Activated CD4-positive, CD25-positive, alpha-beta regulatory T cell treated with anti-CD3 and anti-CD28 coated beads, Interleukin-2, amount 50 U/mL, for 16 hours (primary cell): Measurements from ENCODE around the gene LCA5L.
"Not testable (repeated sequence)": the region's sequence is repeated elsewhere in the genome, so short reads cannot be mapped to it uniquely, and the experiment has no call there.

Experiments used
- DNase-seq: peaks from one replicate; pipeline ENCODE4 v3.0.0-alpha.2; 2020; ENCODE audit warnings: low read depth, low spot score

Gene LCA5L

GRCh38 chr21:39451332-39452206 is 6.0 kb upstream of the LCA5L start, which contains the start of gene SH3BGR:
Gene SH3BGR, plus strand, starts transcription at chr21:39451970. Its CDS starts 127 bp downstream, at chr21:39452097.
- DNase-seq: no peak

- no peak for DNase-seq
Measured at GRCh38 chr21:39447264-39447663, 1.7 kb upstream of the LCA5L start.

DNA sequence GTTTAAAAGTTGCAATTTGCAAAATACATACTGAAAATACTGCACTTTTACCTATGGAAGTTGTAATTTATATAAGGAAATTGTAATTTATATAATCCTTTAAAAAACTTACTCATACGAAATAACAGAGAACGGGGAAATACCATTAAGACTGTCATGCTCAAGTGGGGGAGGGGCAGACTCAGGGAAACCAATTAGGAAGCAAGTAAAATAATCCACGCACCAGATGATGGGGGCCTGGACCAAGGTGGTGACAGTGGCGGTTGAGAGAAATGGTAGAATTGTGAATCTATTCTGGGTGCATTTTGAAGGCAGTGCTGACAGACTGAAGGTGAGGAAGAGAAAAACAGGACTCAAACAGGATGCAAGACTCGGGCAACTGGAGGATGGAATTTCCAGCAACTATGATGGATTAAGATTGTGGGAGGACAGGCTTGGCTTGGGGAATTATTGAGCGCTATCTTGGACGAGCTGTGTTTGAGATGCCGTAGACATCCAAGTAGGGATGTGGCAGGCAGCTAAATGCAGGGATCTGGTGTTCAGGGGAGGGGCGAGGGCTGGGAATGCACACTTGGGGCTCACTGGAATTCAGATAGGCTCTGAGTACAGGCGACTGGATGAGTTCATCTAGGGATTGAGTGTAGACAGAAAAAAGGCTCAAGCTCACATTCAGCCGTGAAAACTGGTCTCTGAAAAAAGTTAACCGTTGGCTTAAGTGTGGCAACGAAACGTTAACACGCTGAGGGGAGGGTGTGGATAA is 977 bp downstream of the LCA5L start:
- DNase-seq: no peak

- DNase-seq: no peak
Measured at GRCh38 chr21:39441502-39442475, 3.8 kb downstream of the LCA5L start.

DNA sequence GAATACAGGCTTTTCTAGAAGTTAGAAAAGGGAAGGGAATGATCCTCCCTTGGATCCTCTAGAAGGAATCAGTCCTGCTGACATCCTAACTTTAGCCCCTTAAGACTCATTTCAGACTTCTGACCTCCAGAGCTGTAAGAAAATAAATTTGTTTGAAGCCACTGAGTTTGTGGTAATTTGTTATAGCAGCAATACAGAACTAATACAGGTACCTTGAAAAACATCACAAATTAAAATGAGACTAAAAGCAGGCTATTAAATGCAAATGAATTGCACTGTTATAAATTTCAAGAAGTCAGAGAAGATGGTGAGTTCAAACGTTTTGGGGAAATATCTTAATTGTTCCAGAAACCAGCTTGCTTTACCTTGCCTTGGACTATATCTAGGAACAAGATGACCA is 6.3 kb downstream of the LCA5L start:
- no peak for DNase-seq

DNA sequence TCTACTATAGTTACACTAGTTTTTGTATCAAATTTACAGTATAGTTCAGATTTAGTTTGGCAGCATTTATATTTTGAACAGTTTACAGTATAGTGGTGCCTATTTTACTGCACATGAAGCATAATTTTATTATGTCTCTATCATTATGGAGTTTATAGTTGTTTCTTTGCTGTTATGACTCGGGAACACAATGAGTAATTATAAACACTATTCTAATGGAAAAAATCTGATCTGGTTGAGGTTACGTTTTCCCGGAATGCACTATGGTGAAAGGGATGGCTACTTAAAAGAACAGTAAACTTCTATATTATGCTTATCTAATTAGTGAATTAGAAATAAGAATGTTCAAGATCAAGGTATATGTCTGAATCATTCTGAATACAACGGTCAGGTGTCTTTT is 10.6 kb downstream of the LCA5L start:
- DNase-seq: no peak

DNA sequence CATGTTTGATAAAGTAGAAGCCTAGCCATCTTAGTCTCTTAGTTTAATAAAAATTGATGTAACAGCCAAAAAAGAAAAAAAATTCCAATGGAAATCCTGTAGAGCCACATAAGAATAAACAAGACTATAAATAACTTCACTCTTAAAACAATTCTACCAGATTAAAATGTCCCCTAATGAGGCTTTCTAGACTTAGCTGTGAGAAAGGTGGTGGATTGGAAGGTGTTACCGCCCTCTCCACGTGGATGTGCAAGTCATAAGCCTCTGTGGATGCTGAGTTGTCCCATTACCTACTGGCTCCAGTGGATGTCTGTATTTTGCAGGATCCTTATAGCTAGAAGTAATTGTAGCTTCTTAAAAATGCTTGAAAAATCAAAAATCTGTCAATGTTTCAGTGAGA is 14.6 kb downstream of the LCA5L start:
- no peak for DNase-seq

DNA sequence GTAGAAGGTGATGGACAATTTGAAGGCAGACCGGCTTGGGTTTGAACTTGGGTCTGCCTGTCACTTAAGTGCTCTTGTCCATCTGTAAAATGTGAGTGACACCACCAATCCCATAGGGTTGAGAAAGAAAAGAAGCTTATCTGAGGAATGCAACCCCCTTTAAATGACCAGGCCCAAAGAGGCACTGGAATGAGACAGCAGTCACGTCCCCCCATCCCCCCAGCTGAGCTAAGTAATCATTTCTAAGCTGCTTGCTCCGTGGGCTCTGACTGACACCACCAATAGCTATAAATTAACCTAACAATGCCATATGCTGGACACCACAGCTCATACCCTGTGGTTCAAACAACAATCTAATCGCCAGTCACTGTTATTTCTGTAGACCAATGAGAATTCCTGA is 15.1 kb downstream of the LCA5L start:
- no peak for DNase-seq

DNA sequence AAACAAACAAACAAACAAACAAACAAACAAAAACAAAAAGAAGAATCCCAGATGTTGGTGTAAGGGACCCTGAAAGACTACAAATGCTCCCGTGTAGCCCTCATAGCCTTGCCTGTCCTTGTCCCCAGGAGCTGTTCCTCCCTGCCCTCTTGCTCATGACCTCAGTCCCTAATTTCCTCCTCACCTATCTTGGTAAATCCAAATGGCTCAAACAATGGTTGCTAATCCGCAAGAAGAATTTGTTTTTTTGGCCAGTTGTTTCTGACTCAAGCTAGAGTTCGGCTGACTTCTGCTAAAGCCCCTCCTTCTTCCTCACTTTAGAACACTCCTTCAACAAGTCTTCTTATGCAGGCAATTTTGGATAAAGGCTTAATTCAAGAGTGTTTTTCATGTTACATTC is 15.6 kb downstream of the LCA5L start:
- DNase-seq: no peak

DNA sequence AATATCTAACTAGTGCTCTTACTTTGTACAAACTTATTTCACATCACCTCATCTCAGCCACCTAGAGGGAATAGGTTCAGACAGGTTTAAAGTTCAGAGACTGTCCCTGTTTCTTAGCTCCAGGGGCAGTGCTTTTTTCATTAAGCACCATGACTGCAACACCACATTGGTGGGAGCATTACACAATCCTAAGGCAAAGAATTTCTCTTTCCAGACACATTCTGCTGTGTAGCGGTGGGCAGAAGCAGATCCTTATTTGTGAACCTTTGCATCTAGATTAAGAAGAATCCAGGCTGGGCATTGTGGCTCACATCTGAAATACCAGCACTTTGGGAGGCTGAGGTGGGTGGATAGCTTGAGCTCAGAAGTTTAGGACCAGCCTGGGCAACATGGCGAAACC is 16.1 kb downstream of the LCA5L start:
- DNase-seq: no peak

DNA sequence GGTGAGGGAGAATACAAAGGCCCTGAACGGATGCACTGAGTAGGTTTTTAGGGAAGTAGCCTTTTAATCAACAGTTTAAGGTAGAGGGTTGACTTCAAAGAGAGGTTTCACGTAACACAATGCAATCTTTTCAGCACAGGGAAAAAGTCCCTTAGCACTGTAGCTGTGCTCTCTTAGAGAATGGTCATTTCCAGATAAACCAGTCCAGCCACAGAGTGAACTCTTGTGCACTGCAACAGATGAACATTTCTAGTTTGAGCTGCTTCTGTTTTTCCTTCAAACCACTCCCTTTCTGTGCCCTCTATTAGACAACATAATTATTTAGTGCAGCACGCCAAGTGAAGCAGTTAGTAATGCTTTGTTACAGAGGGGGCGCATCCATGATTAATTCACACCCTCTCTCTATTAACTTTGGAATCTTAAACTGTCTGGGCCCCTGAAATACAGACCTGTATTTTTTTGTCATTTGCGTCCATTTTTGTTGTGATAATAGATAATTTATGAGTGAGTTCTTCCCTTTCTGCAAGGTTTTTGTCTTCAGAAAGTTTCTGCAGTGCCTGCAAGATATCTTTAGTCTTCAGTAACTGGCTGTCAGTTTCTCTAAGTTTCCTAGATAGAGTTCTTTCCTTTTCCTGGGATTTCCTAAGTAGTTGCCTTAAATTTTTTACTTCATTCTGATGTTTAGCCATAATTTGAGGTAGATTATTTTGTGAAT is 22.9 kb downstream of the LCA5L start:
- DNase-seq: no peak

DNA sequence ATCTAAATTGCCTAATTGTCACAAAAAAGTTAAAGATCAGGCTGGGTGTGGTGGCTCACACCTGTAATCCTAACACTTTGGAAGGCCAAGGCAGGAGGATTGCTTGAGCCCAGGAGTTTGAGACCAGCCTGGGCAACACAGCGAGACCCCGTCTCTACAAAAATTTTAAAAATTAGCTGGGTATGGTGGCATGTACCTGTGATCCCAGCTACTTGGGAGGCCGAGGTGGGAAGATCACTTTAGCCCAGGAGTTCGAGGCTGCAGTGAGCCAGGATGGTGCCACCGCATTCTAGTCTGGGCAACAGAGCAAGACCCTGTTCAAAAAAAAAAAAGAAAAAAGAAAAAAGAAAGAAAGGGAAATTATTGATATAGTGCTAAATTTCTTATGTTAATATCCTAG is 26.4 kb downstream of the LCA5L start:
- not testable (repeated sequence) for DNase-seq

DNA sequence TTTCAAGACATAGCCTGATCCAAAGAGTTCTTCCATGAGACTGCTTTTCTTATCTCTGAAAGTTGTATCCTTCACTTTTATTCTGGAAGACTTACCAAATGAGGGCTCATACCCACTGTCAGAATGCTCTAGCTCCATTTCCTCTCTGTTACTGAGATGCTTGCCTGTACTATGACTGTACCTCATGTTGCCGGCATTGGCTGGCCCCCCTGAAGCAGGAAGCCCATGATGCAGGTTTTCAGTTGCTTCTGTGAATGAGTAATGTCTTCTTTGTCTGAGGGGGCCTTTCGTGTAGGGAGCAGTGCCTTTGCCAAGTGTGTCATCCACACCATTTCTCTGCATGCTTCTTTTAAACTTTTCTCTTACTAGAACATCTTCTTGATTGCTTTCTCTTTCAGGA is 39.5 kb downstream of the LCA5L start:
- no peak for DNase-seq

- no peak for DNase-seq
Measured at GRCh38 chr21:39400173-39400572, 45.4 kb downstream of the LCA5L start.

GRCh38 chr21:39397646-39398385 is 47.8 kb downstream of the LCA5L start:
- no peak for DNase-seq

- no peak for DNase-seq
Measured at GRCh38 chr21:39392981-39393380, 52.6 kb downstream of the LCA5L start.

DNA sequence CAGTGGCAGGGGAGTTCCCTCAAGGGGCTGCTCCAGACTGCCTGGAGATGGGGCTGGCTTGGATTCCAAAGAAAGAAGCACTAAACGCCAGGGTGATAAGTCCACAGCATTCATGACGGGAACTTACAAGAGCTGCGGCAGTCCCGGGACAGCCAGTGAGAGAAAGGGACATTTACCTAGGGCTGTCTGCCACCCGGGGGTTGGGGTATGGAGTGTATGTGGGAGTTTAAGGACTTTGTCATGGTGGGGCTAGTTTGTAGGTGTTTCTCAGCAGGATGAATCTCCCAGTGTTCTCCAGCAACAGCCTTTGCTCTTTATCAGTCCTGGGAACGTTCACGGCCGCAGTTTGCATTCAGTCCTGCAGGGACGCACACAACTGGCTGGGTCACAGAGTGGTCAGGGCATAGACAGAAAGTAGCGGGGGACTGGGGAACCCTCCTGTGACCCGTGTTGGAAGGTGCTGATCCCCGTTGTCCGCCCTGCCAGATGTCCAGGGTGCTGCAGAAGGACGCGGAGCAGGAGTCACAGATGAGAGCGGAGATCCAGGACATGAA is 55.3 kb downstream of the LCA5L start:
- no peak for DNase-seq

DNA sequence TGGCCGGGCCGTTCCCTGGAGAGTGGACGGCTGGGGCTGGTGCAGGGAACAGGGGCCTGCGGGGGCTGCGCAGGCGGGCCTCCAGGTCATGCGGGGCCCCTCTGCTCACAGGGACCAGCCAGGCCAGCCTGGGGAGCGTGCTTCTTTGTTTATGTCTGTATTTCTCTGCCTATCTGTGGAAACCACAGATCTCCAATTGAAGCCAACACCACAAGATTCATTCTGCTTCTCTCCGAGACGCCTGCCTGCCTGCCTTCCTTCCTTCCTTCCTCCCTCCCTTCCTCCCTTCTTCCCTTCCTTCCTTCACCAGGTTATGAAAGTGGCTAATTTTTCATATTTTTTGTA is 56.8 kb downstream of the LCA5L start:
- no peak for DNase-seq

DNA sequence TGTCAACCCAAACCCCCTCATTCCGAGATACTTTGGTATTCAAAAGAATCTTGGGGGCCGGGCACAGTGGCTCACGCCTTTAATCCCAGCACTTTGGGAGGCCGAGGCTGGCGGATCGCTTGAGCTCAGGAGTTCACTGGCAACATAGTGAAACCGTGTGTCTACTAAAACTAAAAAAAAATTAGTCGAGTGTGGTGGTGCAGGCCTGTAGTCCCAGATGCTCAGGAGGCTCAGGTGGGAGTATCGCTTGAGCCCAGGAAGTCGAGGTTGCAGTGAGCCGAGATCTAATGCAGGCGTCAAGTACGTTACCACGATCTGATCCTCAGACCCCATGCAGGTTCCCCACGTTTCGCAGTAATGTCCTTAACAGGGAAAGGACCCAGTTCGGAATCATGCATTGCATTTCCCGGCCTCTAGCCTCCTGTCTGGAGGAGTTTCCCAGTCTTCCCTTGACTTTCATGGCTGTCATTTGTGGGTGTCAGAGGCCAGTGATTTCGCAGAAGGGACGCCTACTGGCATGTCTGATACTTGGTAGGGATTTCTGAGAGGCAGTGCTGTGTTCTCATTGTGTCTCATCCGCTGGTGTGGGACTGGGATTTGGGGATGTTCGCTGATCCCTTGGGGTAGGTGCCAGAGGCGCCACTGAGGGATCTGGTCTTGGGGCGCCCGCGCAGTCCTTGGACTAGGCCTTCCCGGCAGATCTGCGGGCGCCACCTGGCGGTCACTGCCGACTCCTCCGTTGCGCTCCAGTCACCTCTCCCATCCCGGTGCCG is 57.4 kb downstream of the LCA5L start:
- DNase-seq: peak; percentile 72
